OCI-LY1 (cell line): ENCODE measurements around the gene TMEM63B.
A peak's percentile ranks its signal among the peaks of the same experiment; 100 is the strongest.

Experiments
- H2AFZ ChIP-seq: fragments of 200-600 bp; sonication (generic), shearing (Covaris generic); 2 replicates; pipeline ENCODE4 v1.6.0; 2014; ENCODE audit warnings: antibody characterized with exemption, mild to moderate bottlenecking, low read length
- H3F3A ChIP-seq: fragments of 200-600 bp; sonication (generic), shearing (Covaris generic); 2 replicates; pipeline ENCODE4 v1.6.0; 2014; ENCODE audit warnings: mild to moderate bottlenecking, antibody characterized with exemption, low read length, moderate library complexity; ENCODE audit not compliant: insufficient read depth
- H3K27ac ChIP-seq: fragments of 200-600 bp; sonication (generic); 2 replicates; pipeline ENCODE4 v1.5.1; 2014; ENCODE audit warnings: low read length, mixed run types, mild to moderate bottlenecking, low read depth; ENCODE audit not compliant: poor library complexity, severe bottlenecking
- H3K27me3 ChIP-seq: fragments of 200-600 bp; sonication (generic); 2 replicates; pipeline ENCODE4 v1.6.0; 2014; ENCODE audit warnings: antibody characterized with exemption, mild to moderate bottlenecking, low read length, moderate library complexity; ENCODE audit not compliant: insufficient read depth
- H3K36me3 ChIP-seq: fragments of 200-600 bp; sonication (generic); 2 replicates; pipeline ENCODE4 v1.6.1; 2014; ENCODE audit warnings: mild to moderate bottlenecking, antibody characterized with exemption, low read length, moderate library complexity, mixed read lengths; ENCODE audit not compliant: insufficient read depth
- H3K4me1 ChIP-seq: fragments of 200-600 bp; sonication (generic); 2 replicates; pipeline ENCODE4 v1.5.1; 2014; ENCODE audit warnings: mild to moderate bottlenecking, low read length, moderate library complexity; ENCODE audit not compliant: insufficient read depth, severe bottlenecking
- H3K4me2 ChIP-seq: fragments of 200-600 bp; sonication (generic), shearing (Covaris generic); 2 replicates; pipeline ENCODE4 v1.6.1; 2014; ENCODE audit warnings: low read length
- H3K4me3 ChIP-seq: fragments of 200-600 bp; sonication (generic); 2 replicates; pipeline ENCODE4 v1.5.1; 2014; ENCODE audit warnings: low read length, low read depth, mild to moderate bottlenecking, mixed read lengths; ENCODE audit not compliant: poor library complexity, severe bottlenecking
- H3K79me2 ChIP-seq: fragments of 200-600 bp; shearing (Covaris generic); 2 replicates; pipeline ENCODE4 v1.6.1; 2016; ENCODE audit warnings: mixed run types, low read length, mixed read lengths; ENCODE audit not compliant: insufficient read depth
- H3K9ac ChIP-seq: fragments of 200-600 bp; sonication (generic), shearing (Covaris generic); 2 replicates; pipeline ENCODE4 v1.6.1; 2014; ENCODE audit warnings: mild to moderate bottlenecking, low read length, mixed read lengths
- H3K9me2 ChIP-seq: fragments of 200-600 bp; sonication (generic), shearing (Covaris generic); 2 replicates; pipeline ENCODE4 v1.6.1; 2014; ENCODE audit warnings: low read depth, mild to moderate bottlenecking, low read length, mixed read lengths
- H3K9me3 ChIP-seq: fragments of 200-600 bp; shearing (Covaris generic); 2 replicates; pipeline ENCODE4 v1.6.1; 2014; ENCODE audit warnings: low read length, mixed read lengths
- H4K20me1 ChIP-seq: fragments of 200-600 bp; sonication (generic), shearing (Covaris generic); 2 replicates; pipeline ENCODE4 v1.6.0; 2016; ENCODE audit warnings: mild to moderate bottlenecking, low read length; ENCODE audit not compliant: insufficient read depth
- CTCF ChIP-seq: fragments of 200-600 bp; sonication (generic), shearing (Covaris generic); IDR thresholded peaks from 2 replicates; pipeline ENCODE4 v1.5.1; 2017; ENCODE audit warnings: mild to moderate bottlenecking, antibody characterized with exemption, low read length, moderate library complexity, mixed read lengths
- EZH2 ChIP-seq: fragments of 200-600 bp; sonication (generic), shearing (Covaris generic); IDR thresholded peaks from 2 replicates; pipeline ENCODE4 v1.8.0; 2017; ENCODE audit warnings: borderline replicate concordance, mixed run types, mild to moderate bottlenecking, antibody characterized with exemption, low read length, moderate library complexity, mixed read lengths

Gene TMEM63B

GRCh38 chr6:44127186-44128019 lies at the start of gene TMEM63B, which contains the start of gene MRPL14:
Gene TMEM63B (plus strand): TSS chr6:44127554. CDS start chr6:44134585, 7,031 bp downstream.
Gene MRPL14 (minus strand): TSS chr6:44127452. CDS start chr6:44116611, 10,841 bp downstream.
- H3K27ac ChIP-seq: peak within 1 kb of the TSS; percentile 47
- H3K79me2 ChIP-seq: peaks cover 47% of the 10 kb centered on the region

GRCh38 chr6:44078219-44078826 lies 49.0 kb upstream of the TMEM63B start:
- H3K9me2 ChIP-seq: no peaks in the 10 kb centered on the region
- H3K27me3 ChIP-seq: no peaks in the 10 kb centered on the region
- H3K4me2 ChIP-seq: peak overlapping the region; percentile 73; the same call in 1 of the 2 replicates
- no peaks in the 10 kb centered on the region for H4K20me1 ChIP-seq
- peaks cover 90% of the 10 kb centered on the region for H3K4me1 ChIP-seq
- H2AFZ ChIP-seq: no peak overlapping the region
- peak overlapping the region; percentile 66; the same call in 1 of the 2 replicates for H3K9ac ChIP-seq
- peak overlapping the region; percentile 62 for H3K4me3 ChIP-seq
- TF ChIP-seq EZH2 (no peak), CTCF (no peak)
- no peaks in the 10 kb centered on the region for H3K79me2 ChIP-seq
- no peaks in the 10 kb centered on the region for H3K36me3 ChIP-seq
- H3F3A ChIP-seq: no peaks in the 10 kb centered on the region
- peak overlapping the region; percentile 76 for H3K27ac ChIP-seq
- no peaks in the 10 kb centered on the region for H3K9me3 ChIP-seq

More at GRCh38 chr6:44127186-44128019, at the start of gene TMEM63B, which contains the start of gene MRPL14:
- no peaks in the 10 kb centered on the region; the same call in 1 of the 2 replicates for H3K36me3 ChIP-seq
- no peaks in the 10 kb centered on the region for H3F3A ChIP-seq
- peak within 1 kb of the TSS; percentile 85 for H3K9ac ChIP-seq
- no peak for TF ChIP-seq CTCF
- TF ChIP-seq EZH2: no peak
- no peaks in the 10 kb centered on the region for H3K9me2 ChIP-seq
- peak within 1 kb of the TSS; percentile 97 for H3K4me2 ChIP-seq
- peaks cover 51% of the 10 kb centered on the region for H3K4me1 ChIP-seq
- H2AFZ ChIP-seq: peak within 1 kb of the TSS; percentile 77
- no peaks in the 10 kb centered on the region for H4K20me1 ChIP-seq
- H3K9me3 ChIP-seq: no peaks in the 10 kb centered on the region
- H3K4me3 ChIP-seq: peak within 1 kb of the TSS; percentile 83
- no peaks in the 10 kb centered on the region for H3K27me3 ChIP-seq

GRCh38 chr6:44078827-44079671 lies 48.3 kb upstream of the TMEM63B start:
- no peaks in the 10 kb centered on the region for H3K27me3 ChIP-seq
- H3K79me2 ChIP-seq: no peaks in the 10 kb centered on the region
- peak overlapping the region; percentile 62 for H3K4me3 ChIP-seq
- H3K9me3 ChIP-seq: no peaks in the 10 kb centered on the region
- H3K9ac ChIP-seq: no peak overlapping the region; the same call in 1 of the 2 replicates
- H3K27ac ChIP-seq: peak overlapping the region; percentile 76
- TF ChIP-seq CTCF (peak; percentile 82), EZH2 (no peak)
- H3F3A ChIP-seq: no peaks in the 10 kb centered on the region
- no peaks in the 10 kb centered on the region for H3K36me3 ChIP-seq
- no peak overlapping the region for H2AFZ ChIP-seq
- no peaks in the 10 kb centered on the region for H4K20me1 ChIP-seq
- no peaks in the 10 kb centered on the region for H3K9me2 ChIP-seq
- peak overlapping the region; percentile 73; the same call in 1 of the 2 replicates for H3K4me2 ChIP-seq
- peaks cover 92% of the 10 kb centered on the region for H3K4me1 ChIP-seq
